Calu3 (cell line): ENCODE data around the gene GBX2. TPM values are rescaled to one million over a fixed set of nuclear protein-coding genes. Genes with fewer than 3 reads are reported as not detected.

ENCODE experiments used
- BruUV-seq: library from RNA; stranded (reverse); fragments of 400-500 nt; replicated peaks from 2 replicates; lab custom pipeline; 2021; lab: Mats Ljungman, UMichigan
- CTCF ChIA-PET: fragments of 300-600 bp; sonication (Branson Sonifier 250); formaldehyde crosslinking; loops from one replicate; lab custom pipeline; 2022; ENCODE audit warnings: antibody characterized with exemption; lab: Charles Lee
- DNase-seq: peaks from one replicate; pipeline ENCODE4 v3.0.0; 2022
- H3K27ac Mint-ChIP-seq: one replicate; pipeline ENCODE4 v1.8.0; 2022; ENCODE audit warnings: mixed read lengths; ENCODE audit not compliant: unreplicated experiment
- H3K27me3 Mint-ChIP-seq: one replicate; pipeline ENCODE4 v1.8.0; 2022; ENCODE audit warnings: mixed read lengths; ENCODE audit not compliant: unreplicated experiment
- H3K36me3 Mint-ChIP-seq: one replicate; pipeline ENCODE4 v1.8.0; 2022; ENCODE audit warnings: mild to moderate bottlenecking, moderate library complexity, mixed read lengths; ENCODE audit not compliant: insufficient read depth, unreplicated experiment
- H3K4me1 Mint-ChIP-seq: one replicate; pipeline ENCODE4 v1.8.0; 2022; ENCODE audit warnings: mild to moderate bottlenecking, low read depth, mixed read lengths; ENCODE audit not compliant: unreplicated experiment
- H3K4me3 Mint-ChIP-seq: one replicate; pipeline ENCODE4 v1.8.0; 2022; ENCODE audit warnings: mild to moderate bottlenecking, low read depth, moderate library complexity, mixed read lengths; ENCODE audit not compliant: unreplicated experiment
- H3K9me3 Mint-ChIP-seq: one replicate; pipeline ENCODE4 v1.8.0; 2022; ENCODE audit warnings: low read depth, mixed read lengths; ENCODE audit not compliant: unreplicated experiment
- CTCF ChIP-seq: fragments of 200-600 bp; IDR thresholded peaks from one replicate; pipeline ENCODE4 v1.8.0; 2022; ENCODE audit warnings: antibody characterized with exemption; ENCODE audit not compliant: unreplicated experiment
- intact Hi-C: fragments of 100-400 bp; cut with micrococcal nuclease; formaldehyde crosslinking; loops from one replicate; pipeline ENCODE4 v1.10.0; 2022; ENCODE audit not compliant: unreplicated experiment
- total RNA-seq: library from RNA; stranded (reverse); gene quantifications from 2 replicates; pipeline ENCODE4 v1.2.3, GENCODE V29; 2022

The GBX2 gene
- total RNA-seq, 1 experiment from 2014 or later: 2.4 TPM

GRCh38 chr2:236161082-236161462, 7.1 kb downstream of the GBX2 start:
- no peak for DNase-seq
- Mint-ChIP-seq H3K4me1 (no peaks in the 10 kb centered on the region), H3K27me3 (peaks cover 29% of the 10 kb centered on the region), H3K9me3 (no peaks in the 10 kb centered on the region), H3K27ac (no peak overlapping the region), H3K36me3 (peaks cover 5% of the 10 kb centered on the region), H3K4me3 (no peak overlapping the region)
- TF ChIP-seq CTCF: no peak
- CTCF ChIA-PET: no interaction called here
- intact Hi-C loops: no loop called here
- no TSS peak for BruUV-seq

GRCh38 chr2:236160366-236161081, 7.7 kb downstream of the GBX2 start:
- H3K9me3 Mint-ChIP-seq: no peaks in the 10 kb centered on the region
- H3K4me1 Mint-ChIP-seq: no peaks in the 10 kb centered on the region
- no TSS peak for BruUV-seq
- H3K27me3 Mint-ChIP-seq: peaks cover 29% of the 10 kb centered on the region
- no peak for DNase-seq
- peaks cover under 1% of the 10 kb centered on the region for H3K36me3 Mint-ChIP-seq
- H3K27ac Mint-ChIP-seq: no peak overlapping the region
- TF ChIP-seq CTCF: no peak
- no peak overlapping the region for H3K4me3 Mint-ChIP-seq
- CTCF ChIA-PET: no interaction called here
- intact Hi-C loops: no loop called here

- Mint-ChIP-seq H3K4me1 (no peaks in the 10 kb centered on the region), H3K9me3 (no peaks in the 10 kb centered on the region), H3K27me3 (peaks cover 33% of the 10 kb centered on the region), H3K27ac (no peak overlapping the region), H3K36me3 (no peaks in the 10 kb centered on the region), H3K4me3 (no peak overlapping the region)
- no peak for TF ChIP-seq CTCF
- no TSS peak for BruUV-seq
- CTCF ChIA-PET: no interaction called here
- intact Hi-C loops: no loop called here
- no peak for DNase-seq
Observed at GRCh38 chr2:236159778-236160170, 8.4 kb downstream of the GBX2 start.

GRCh38 chr2:236158969-236159777, 9.0 kb downstream of the GBX2 start:
- BruUV-seq: no TSS peak
- intact Hi-C loops: no loop called here
- Mint-ChIP-seq H3K4me3 (no peak overlapping the region), H3K27me3 (peaks cover 39% of the 10 kb centered on the region), H3K4me1 (no peaks in the 10 kb centered on the region), H3K9me3 (peaks cover 4% of the 10 kb centered on the region), H3K27ac (no peak overlapping the region), H3K36me3 (no peaks in the 10 kb centered on the region)
- CTCF ChIA-PET: interaction anchor here (0.6 kb wide), 1 partner anchor 19 kb away, joined by 3 read pairs; no protein-coding TSS in a partner anchor
- no peak for TF ChIP-seq CTCF
- DNase-seq: no peak
